GM18520 (cell line): Measurements from ENCODE around the gene SAMD1.

Experiments
- ATAC-seq: cut with Tn5 transposase; IDR thresholded peaks from one replicate; pipeline ENCODE4 v1.9.1; 2021; ENCODE audit not compliant: unreplicated experiment

SAMD1 gene

DNA sequence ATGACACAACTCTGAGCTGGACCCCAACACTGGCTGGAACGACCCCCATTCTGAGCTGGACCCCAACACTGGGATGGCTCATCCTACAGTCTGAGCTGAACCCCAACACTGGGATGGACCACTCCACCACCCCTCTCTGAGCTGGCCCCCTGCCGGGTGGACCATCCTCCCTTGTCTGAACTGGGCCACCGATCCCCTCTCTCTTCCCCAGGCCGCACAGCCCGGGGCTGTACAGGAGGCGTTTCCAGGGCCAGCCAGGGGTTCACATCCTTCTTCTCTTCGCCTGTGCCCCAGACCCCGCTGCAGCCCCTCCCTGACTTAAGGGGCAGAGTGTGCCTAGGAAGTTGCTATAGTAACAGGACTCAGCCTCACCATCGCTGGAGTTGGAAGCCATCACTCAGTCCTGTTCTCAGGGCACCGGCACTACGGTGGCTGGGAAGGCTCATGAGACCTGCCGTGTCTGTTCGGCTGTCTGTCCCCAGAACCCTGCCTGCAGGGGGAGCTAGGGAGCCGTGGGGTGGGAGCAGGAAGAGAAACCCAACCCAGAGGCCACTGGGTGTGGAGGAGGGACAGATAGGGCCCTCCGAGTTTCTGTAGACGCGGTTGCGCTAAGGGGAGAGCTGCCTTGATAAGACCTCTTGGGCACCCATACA is 23.3 kb upstream of the SAMD1 start:
- ATAC-seq = no peak

DNA sequence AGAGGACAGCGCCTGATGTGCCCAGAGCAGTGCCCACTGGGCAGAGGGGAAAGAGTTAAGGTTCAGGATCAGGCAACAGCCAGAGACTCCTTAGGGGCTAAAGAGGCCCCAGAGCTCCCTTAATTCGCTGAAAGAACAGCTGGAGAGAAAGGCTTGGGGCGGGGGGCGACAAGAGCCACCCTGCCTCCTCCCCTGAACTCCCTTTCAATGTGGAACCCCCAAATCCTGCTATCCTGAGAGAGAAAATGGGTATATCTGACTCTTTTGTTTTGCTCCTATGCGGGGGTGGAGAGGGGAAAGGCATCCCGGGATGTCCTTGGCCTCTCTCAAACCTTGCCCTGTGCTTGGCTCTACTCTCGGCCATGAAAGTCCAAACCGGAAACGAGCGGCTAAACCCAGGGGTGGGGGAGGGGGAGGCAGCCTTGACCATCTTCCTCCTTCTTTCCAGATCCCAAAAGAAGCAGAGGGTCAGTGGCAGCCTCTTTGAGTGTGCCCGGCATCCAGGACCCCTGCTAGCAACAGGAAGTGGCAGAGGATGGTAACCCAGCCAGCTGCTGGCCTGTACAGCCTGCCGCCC is 22.3 kb upstream of the SAMD1 start:
- ATAC-seq = no peak

DNA sequence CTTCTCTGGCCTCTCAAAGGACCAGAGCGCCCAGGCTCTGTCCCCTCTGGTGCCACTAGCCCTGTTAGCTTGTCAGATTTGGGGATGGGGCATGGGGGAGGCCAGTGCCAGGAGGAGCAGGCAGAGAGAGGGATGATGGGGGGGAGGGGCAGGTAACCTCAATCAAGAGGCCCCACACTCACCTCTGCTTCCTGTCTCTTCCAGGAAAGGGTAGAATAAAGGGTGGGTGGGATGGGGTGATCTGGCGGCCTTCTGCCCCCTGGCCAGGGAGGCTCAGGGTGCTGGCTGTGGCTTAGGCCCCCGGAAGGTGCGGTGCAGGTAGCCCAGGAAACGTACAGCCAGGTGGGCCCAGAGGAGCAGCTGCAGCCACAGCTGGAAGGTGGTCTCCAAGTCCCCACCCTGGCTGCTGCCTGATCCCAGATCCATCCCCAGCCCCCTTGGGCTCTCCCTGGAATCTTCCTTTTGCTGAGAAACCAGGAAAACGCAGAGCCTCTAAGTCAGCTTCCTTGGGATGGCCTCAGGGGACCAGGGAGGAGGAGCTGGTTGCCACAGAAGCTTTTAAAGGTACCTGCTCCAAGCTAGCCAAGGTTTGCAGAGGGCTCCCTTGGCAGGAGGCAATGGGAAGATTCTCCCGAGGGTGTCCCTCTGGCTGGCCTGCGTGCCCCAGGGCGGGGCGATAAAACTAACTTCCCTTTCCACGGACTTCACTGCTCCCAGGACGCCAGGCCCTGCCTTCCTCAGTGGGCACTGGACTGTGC is 21.7 kb upstream of the SAMD1 start:
- ATAC-seq = no peak

DNA sequence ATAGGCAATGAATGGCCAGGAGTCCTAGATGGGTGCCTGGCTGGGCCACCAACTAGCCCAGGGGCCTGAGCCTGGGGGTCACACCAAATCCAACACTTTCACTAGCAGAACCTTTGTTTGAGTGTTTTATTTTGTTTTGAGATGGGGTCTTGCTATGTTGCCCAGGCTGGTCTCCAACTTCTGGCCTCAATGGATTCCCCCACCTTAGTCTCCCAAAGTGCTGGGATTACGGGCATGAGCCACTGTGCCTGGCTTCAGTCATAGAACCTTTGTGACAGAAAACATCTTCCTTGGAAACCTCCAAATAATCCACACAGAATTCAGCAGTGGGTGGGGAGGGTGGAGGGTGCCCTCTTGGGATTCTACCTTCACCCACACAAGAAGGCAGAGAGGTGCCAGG is 20.9 kb upstream of the SAMD1 start:
- no peak for ATAC-seq

DNA sequence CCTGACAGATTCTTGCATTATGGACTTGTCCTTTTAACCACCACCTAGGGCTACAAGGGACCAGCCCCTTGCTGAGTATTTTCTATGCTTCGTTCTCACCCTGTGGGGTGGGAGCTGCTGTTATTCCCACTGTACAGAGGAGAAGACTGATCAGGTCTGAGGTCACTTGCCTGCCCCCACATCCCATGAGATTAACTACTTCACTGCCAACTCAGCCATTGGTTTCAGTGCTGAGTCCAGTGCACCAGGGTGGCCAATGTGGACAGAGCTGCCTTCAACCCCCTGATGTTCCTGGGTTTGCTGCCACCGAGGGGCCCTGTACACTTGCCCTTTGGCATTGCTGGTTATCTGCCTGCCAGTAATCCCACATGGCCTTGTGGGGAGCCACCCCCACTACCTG is 20.1 kb upstream of the SAMD1 start:
- no peak for ATAC-seq

DNA sequence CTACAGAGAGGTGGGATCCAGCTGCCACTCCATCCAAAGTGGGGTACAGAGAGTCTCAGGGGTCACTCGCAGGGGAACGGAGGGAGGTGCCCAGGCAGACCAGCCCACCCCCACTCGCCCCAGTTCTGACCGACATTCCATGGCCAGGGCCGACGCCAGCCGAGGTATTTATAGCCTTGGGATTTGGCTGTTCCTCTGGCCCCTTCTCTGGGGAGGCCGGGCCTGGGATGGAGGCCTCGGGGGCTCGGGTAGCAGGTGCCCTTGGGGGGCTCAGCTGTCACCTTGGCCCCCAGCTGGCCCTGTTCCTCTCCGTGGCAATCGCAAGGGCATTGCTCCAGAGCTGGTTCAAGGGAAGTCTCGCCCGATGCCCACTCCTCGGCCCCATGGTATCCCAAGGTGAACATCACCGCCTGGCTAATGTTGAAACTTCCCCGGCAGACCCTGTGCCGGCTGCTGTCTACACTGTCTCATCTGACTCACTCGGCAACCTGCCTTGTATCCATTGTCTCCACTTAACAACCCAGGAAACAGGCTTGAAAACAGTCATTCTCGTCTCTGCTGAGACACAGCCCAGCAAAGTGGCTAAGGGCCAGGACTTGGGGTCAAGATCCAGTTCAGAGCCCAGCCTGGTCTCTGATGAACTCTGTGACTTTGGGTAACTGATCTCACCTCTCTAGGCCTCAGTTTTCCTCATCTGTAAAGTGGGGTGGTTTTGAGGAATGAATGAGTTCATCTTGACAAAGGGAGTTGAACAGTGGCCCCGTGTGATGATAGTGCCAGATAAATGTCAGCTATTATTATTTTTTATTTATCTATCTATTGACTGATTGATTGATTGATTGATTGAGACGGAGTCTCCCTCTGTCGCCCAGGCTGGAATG is 17.3 kb upstream of the SAMD1 start:
- no peak for ATAC-seq

DNA sequence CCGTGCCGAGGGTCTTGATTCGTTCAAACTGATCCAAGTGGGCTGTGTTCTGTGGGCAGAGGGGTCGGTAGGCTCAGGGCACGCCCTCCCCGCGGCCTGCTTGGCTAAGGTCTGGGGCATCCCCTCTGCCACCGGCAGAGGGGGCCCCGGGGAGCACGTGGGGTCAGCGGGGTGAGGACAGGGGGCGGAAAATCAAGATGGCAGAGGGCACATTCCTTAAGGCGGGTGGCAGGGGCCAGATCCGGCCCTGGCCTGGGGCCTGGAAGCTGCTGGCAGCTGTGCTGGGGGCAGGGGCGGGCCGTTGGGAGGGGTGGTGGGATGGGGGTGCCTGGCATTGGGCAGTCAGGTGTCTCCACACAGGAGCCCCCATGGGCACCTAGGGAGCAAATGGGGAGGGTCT is 16.3 kb upstream of the SAMD1 start:
- ATAC-seq = no peak

DNA sequence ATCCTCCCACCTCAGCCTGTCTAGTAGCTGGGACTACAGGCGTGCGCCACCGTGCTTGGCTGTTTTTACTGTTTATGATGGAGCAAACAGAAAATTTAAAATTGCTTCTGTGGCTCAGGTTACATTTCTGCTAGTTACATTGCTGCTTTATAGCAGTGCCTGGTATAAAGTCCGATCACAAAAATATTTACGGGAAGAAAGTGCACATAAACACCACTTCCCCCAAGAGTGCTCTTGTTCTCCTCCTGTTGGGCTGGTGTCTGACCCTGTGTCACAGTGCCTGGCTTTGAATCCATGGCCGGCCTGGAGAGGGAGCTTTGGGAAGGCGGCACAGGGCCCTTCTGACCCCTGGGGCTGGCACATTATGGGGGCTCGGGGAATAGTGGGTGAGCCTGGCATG is 15.1 kb upstream of the SAMD1 start:
- no peak for ATAC-seq

DNA sequence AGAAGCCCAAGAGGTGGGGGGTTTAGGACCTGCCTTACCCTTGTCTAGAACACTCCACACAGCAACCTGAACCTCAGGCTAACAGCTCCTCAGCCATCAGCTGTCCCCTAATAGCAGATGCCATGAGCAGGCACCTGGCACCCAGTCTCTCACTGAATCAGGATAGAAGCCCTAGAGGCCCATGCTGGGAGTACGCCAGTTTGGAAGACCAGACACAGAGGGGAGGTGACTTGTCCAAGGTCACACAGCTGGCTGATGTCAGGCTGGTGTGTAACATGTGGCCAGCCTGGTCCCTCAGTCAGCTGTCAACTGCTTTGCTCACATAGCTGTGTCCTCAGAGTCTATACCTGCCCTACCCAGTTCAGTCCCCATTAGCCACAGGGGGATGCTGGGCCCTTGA is 12.8 kb upstream of the SAMD1 start:
- no peak for ATAC-seq

DNA sequence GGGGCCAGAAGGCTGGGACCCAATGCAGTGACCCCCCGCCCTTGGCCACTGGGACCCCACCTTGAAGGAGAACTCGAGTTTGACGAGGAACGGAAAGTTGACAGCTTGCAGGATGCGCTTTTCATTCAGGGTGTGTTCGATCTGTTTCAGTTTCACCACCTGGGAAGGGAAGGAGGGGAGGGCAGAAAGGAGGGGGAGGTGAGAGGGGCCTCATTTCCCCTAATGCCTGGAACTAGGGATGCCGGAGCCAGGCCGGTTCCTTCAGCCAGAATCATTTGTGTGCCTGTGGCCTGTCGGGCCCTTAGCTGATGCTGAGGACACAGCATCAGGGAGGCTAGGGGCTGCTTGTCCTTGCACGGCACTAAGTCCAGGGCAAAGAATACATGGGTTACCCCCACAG is 12.2 kb upstream of the SAMD1 start:
- no peak for ATAC-seq

DNA sequence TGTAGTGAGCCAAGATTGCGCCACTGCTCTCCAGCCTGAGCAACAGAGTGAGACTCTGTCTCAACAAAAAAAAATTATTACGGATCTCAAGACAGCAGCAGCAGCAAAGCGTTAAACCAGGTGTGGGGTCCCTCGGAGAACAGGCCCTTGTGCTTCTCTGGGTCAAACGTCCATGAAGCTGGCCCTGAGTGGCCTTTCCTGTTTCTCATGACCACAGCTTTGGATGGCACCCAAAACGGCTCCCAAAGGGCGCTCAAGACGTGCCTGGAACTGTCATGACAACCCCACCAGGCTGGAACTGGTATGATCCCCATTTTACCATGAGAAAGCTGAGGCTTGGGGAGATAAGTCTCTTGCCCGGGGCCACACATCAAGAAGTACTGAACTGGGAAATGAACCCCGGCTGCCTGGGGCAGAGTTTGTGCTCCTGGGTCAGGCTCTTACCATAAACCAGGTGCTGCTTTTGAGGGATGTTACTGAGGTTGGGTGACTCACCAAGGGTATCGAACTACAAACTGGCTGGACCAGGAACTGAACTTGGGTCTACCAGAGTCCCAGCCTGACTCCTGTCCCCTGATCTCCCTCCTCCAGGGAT is 11.6 kb upstream of the SAMD1 start:
- ATAC-seq = no peak

DNA sequence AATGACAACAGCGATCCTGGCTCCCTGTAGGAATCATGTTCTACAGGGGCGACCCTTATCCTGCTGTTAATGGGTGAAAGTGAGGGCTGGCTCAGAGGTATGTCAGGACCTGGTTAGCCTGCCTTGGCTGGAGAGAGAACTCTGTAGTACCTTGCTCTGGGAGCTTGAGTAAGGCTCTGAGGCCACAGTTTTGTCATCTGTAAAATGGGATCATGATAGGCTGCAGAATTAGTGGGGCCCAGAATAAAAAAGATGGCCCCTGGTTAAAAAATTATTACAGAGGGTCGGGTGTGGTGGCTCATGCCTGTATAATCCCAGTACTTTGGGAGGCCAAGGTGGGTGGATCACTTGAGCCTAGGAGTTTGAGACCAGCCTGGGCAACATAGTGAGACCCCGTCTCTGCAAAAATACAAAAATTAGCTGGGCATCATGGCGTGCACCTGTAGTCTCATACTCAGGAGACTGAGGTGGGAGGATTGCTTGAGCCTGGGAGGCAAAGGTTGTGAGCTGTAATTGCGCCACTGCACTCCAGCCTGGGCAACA is 10.5 kb upstream of the SAMD1 start:
- no peak for ATAC-seq

DNA sequence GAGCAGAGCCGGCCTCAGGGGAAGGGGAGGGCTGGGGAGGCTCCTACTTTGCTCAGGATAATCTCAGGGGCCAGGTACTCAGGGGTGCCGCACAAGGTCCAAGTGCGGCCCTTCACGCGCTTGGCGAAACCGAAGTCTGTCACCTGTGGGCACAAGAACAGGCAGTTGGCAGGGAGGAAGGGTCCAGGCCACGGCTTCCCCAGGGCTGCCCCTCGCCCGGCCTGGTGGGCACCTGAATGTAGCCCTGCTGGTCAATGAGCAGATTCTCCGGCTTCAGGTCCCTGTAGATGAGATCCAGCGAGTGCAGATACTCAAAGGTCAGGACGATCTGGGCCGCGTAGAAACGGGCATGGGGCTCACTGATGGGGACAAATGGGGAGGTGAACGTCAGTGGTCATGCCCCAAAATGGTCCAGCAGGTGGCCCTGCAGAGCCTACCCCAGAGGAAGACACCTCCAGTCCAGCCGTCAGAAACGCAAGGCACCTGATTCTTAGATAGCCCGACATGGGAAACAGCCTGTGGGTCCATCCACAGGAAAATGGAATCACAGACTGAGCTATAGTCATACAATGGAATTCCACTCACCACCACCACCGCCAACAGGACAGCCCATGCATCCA is 7.1 kb upstream of the SAMD1 start:
- ATAC-seq = no peak

DNA sequence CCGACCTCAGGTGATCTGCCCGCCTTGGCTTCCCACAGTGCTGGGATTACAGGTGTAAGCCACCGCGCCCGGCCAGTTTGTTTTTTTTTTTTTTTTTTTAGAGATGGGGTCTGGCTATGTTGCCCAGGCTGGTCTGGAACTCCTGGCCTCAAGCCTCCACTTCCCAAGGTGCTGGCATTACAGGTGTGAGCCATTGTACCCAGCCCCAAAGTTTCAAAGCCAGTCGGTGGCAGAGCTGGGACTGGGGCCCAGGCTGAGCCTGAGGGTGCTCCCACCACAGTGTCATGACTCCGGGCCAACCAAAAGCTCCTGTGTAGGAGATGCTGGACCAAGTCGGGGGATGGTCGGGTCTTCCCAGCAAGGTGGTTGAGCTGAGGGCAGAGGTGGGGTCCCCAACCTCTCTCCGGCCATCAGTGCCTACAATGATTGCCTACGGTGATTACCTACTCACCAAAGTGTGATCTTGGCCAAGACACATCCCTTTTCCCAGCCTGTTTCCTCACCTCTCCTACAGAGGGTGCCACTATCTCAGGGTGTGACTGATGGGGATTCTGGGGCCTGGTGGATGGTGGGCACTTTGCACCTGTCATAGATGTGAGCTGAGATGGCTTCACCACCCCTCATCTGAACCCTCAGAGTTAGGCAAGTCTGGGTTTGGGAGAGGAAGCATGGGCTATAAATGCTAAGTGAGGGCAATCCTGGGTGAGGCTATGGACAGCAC is 5.9 kb upstream of the SAMD1 start:
- ATAC-seq = no peak

DNA sequence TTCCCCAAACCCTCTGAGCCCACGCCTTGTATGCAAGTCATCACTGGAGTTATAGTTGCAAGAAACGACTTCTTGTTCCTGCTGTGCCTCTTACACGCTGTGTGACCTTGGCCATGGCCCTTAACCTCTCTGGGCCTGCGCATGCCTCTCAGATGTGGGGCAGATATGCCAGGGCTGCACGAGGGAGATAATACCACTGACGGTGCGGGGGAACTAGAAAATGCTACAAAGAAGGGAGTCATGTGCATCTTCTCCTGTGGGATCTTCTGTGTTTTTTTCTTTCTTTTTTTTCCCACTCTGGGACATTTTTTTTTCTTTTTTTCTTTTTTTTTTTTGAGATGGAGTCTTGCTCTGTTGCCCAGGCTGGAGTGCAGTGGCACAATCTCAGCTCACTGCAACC is 4.3 kb upstream of the SAMD1 start:
- ATAC-seq = no peak

DNA sequence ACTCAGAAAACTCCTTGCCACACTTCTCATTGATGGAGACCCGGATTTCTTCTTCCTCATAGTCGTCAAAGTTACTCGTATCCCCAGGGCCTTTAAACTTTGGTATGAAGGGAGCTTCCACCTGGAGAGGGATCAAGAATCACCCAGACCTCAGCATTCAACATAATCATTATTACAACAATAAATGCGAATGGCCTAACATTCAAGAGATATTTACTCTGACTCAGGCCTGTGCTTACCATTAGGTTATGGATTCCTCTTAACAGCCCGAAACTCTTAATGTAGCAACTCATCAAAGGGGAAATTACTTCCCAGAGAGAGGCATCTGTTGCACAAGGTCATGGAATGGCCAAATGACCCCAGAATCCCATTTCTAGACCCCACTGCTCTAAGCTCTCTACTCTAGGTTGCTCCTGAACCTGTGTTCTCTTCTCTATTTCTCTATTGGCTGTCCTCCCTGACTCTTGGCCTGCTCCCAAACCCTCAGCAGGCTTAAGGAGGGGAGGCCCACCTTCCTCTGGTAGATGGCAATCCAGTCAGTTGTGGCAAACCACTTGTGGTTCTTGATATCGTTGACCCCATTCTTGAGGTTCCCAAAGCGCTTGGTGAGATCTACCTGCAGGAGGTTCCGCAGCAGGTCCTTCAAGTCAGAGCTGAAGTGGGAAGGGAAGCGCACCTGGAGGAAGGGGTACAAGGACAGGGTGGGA is 2.7 kb upstream of the SAMD1 start:
- no peak for ATAC-seq

DNA sequence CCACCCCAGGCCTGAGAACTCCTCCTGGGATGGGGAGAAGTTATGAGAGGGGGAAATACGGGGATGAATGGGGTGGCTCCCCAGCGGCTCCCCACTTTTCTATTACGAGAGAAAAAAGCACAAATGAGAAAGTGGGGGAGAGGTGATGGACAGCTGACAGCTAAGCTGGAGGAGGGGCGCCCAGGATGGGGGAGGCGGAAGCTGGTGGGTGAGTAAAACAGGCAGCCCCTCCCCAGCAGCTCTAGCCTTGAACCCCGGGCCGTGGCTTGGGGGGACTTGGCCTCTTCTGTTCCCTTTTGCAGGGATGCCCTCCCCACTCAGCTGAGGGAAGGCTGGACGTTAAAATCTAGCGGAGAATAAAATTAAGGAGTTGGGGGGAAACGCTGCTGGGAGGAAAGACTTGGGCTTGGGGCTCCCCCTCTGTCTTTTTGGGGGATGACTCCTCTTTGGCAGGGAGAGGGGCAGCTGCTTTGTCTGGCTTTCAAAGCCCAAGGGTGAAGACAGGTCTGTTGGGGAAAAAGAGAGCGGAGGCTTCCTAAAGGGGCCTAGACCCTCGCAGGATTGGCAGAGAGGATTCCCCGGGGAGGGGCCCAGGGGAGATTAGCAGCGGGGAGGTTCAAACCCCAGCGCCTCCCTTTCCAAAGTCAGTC is 1.4 kb upstream of the SAMD1 start:
- no peak for ATAC-seq

DNA sequence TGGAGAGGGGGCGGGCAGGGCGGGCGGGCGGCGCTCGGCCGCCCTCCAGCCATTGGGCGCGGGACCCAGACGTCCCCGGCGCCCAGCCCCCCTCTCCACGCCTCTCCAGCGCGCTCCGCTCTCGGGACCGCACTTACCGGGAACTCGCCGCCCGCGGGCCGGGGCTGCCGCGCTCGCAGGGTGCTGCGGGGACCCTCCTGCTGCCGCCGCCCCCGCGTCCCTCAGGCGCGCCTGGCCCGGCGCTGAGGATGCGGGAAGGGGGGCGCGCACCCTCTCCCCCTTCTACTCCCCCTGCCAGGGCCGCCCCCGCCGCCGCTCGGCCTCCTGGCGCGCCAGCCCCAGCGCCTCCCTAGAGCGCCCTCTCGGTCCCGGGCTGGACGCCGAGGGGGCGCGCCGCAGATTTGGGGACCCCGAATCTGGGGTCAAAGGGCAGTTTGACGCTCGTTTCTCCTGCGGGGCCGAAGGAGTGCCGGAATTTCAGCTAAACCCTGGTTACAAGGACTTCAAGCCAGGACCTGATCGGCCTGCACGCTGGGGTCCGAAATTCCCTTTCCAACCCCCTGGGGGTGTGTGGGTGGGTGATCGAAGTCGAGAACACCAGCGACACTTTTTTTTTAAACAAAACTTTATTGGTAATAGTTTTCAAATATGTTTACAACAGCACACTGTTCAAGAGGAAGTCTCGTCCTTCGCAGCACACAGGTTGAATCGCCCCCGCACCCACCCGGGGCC is 696 bp upstream of the SAMD1 start:
- ATAC-seq = peak; percentile 51
